ENCODE data around the gene C1orf21.

C1orf21 gene

GRCh38 chr1:184510110-184510509 lies 123.3 kb downstream of the C1orf21 start:
- no peak for DNase-seq (ENCODE audit: low read depth in 2 of 3, low spot score in 2 of 3)

GRCh38 chr1:184512724-184513123 lies 125.9 kb downstream of the C1orf21 start:
- DNase-seq (ENCODE audit: low read depth in 2 of 3, low spot score in 2 of 3) = no peak

GRCh38 chr1:184513421-184513820 lies 126.6 kb downstream of the C1orf21 start:
- DNase-seq (ENCODE audit: low read depth in 2 of 3, low spot score in 2 of 3) = no peak

- DNase-seq (ENCODE audit: low read depth in 2 of 3, low spot score in 2 of 3) = no peak
These were observed 127.1 kb downstream of the C1orf21 start for GRCh38 chr1:184513966-184514365.

GRCh38 chr1:184514447-184514846 lies 127.6 kb downstream of the C1orf21 start:
- no peak for DNase-seq (ENCODE audit: low read depth in 2 of 3, low spot score in 2 of 3)

- DNase-seq (ENCODE audit: low read depth in 2 of 3, low spot score in 2 of 3) = no peak
These were observed 130.3 kb downstream of the C1orf21 start for GRCh38 chr1:184517130-184517529.

GRCh38 chr1:184518736-184519357 lies 132.0 kb downstream of the C1orf21 start:
- no peak for DNase-seq (ENCODE audit: low read depth in 2 of 3, low spot score in 2 of 3)

- DNase-seq (ENCODE audit: low read depth in 2 of 3, low spot score in 2 of 3) = no peak
These were observed 133.5 kb downstream of the C1orf21 start for GRCh38 chr1:184520336-184520735.

GRCh38 chr1:184524248-184524647 lies 137.4 kb downstream of the C1orf21 start:
- no peak for DNase-seq (ENCODE audit: low read depth in 2 of 3, low spot score in 2 of 3)

GRCh38 chr1:184527402-184527801 lies 140.6 kb downstream of the C1orf21 start:
- DNase-seq (ENCODE audit: low read depth in 2 of 3, low spot score in 2 of 3) = no peak

- DNase-seq (ENCODE audit: low read depth in 2 of 3, low spot score in 2 of 3) = no peak
These were observed 143.4 kb downstream of the C1orf21 start for GRCh38 chr1:184530226-184530625.

- no peak for DNase-seq (ENCODE audit: low read depth in 2 of 3, low spot score in 2 of 3)
These were observed 144.5 kb downstream of the C1orf21 start for GRCh38 chr1:184531296-184531695.

- DNase-seq (ENCODE audit: low read depth in 2 of 3, low spot score in 2 of 3) = no peak
These were observed 145.4 kb downstream of the C1orf21 start for GRCh38 chr1:184532199-184532598.

- no peak for DNase-seq (ENCODE audit: low read depth in 2 of 3, low spot score in 2 of 3)
These were observed 146.2 kb downstream of the C1orf21 start for GRCh38 chr1:184533049-184533448.

GRCh38 chr1:184533915-184534314 lies 147.1 kb downstream of the C1orf21 start:
- no peak for DNase-seq (ENCODE audit: low read depth in 2 of 3, low spot score in 2 of 3)

GRCh38 chr1:184534690-184535089 lies 147.9 kb downstream of the C1orf21 start:
- DNase-seq (ENCODE audit: low read depth in 2 of 3, low spot score in 2 of 3) = no peak

- DNase-seq (ENCODE audit: low read depth in 2 of 3, low spot score in 2 of 3) = no peak
These were observed 148.6 kb downstream of the C1orf21 start for GRCh38 chr1:184535191-184535970.

GRCh38 chr1:184536246-184536985 lies 149.6 kb downstream of the C1orf21 start:
- no peak for DNase-seq (ENCODE audit: low read depth in 2 of 3, low spot score in 2 of 3)

- no peak for DNase-seq (ENCODE audit: low read depth in 2 of 3, low spot score in 2 of 3)
These were observed 152.8 kb downstream of the C1orf21 start for GRCh38 chr1:184539580-184539979.

- DNase-seq (ENCODE audit: low read depth in 2 of 3, low spot score in 2 of 3) = no peak
These were observed 154.8 kb downstream of the C1orf21 start for GRCh38 chr1:184541537-184542152.

GRCh38 chr1:184542291-184542690 lies 155.5 kb downstream of the C1orf21 start:
- no peak for DNase-seq (ENCODE audit: low read depth in 2 of 3, low spot score in 2 of 3)

GRCh38 chr1:184545601-184546000 lies 158.8 kb downstream of the C1orf21 start:
- DNase-seq (ENCODE audit: low read depth in 2 of 3, low spot score in 2 of 3) = no peak
